Lower lobe of right lung (tissue), 2 donors: ENCODE results near the gene MDM2. TPM values are rescaled to one million over a fixed set of nuclear protein-coding genes. Genes with fewer than 3 reads are reported as not detected.
A peak's percentile ranks its signal among the peaks of the same experiment; 100 is the strongest.

Experiments used
- ATAC-seq, 2 donors: fragments of 200-7000 bp; cut with Tn5 transposase; one replicate each; pipeline ENCODE4 v1.9.1; 2020 to 2022; ENCODE audit warnings: mild to moderate bottlenecking in 2 of 2, moderate library complexity in 2 of 2
- DNase-seq: peaks from one replicate; pipeline ENCODE4 v3.0.0-alpha.2; 2020
- H3K27ac ChIP-seq: fragments of 200-600 bp; one replicate; pipeline ENCODE4 v1.8.0; 2022
- H3K27me3 ChIP-seq: fragments of 200-600 bp; one replicate; pipeline ENCODE4 v1.8.0; 2022; ENCODE audit warnings: low read depth
- H3K36me3 ChIP-seq: fragments of 200-600 bp; one replicate; pipeline ENCODE4 v1.8.0; 2022; ENCODE audit warnings: mild to moderate bottlenecking
- H3K4me1 ChIP-seq: fragments of 200-600 bp; one replicate; pipeline ENCODE4 v1.8.0; 2022
- H3K4me3 ChIP-seq: fragments of 200-600 bp; one replicate; pipeline ENCODE4 v1.8.0; 2022; ENCODE audit warnings: mild to moderate bottlenecking
- H3K9me3 ChIP-seq: fragments of 200-600 bp; one replicate; pipeline ENCODE4 v1.8.0; 2022
- intact Hi-C: fragments of 100-400 bp; cut with DNase I; formaldehyde crosslinking; loops from one replicate; pipeline ENCODE4 v1.11.0; 2022
- total RNA-seq: library from RNA; stranded (reverse); fragmentation: NEBNext Ultra II Directional; extraction: Animal tissue kit (Norgen Biotek cat#: 25700); gene quantifications from one replicate; pipeline ENCODE4 v1.2.1, GENCODE V29; 2021
- TF ChIP-seq, protein P1 (sequence below): fragments of 200-600 bp; IDR thresholded peaks from one replicate; pipeline ENCODE4 v1.8.0; 2022; ENCODE audit warnings: antibody characterized with exemption, mild to moderate bottlenecking
- donor health status: DM: no; HTN: yes; CAD: no; lungs with severe emphysema.

MDM2 gene
- total RNA-seq, 1 donor from 2014 or later = 136 TPM

DNA sequence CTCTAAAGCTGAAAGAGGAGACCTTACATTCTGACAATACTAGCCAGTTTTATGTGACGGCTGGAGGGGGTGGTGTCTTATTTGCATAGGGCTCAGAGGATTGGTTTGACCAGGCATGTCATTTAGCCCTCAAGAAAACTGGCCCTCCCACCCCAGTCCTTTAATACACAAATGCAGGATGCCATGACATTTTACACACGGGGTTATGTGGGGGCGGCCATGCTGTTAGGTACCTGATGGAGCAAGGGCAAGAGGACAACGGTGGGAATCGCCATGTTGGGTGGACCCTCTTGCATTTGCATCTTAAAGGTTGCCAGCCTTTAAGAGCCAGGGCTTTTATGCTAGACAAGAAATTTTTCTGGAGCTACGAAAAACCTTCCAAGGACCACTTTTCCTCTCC, 23.3 kb downstream of the MDM2 start:
- Histone ChIP-seq H3K27ac (no peak overlapping the region), H3K4me3 (no peak overlapping the region), H3K9me3 (no peaks in the 10 kb centered on the region), H3K4me1 (no peaks in the 10 kb centered on the region), H3K27me3 (no peaks in the 10 kb centered on the region), H3K36me3 (peaks cover 94% of the 10 kb centered on the region)
- TF ChIP-seq, protein P1, sequence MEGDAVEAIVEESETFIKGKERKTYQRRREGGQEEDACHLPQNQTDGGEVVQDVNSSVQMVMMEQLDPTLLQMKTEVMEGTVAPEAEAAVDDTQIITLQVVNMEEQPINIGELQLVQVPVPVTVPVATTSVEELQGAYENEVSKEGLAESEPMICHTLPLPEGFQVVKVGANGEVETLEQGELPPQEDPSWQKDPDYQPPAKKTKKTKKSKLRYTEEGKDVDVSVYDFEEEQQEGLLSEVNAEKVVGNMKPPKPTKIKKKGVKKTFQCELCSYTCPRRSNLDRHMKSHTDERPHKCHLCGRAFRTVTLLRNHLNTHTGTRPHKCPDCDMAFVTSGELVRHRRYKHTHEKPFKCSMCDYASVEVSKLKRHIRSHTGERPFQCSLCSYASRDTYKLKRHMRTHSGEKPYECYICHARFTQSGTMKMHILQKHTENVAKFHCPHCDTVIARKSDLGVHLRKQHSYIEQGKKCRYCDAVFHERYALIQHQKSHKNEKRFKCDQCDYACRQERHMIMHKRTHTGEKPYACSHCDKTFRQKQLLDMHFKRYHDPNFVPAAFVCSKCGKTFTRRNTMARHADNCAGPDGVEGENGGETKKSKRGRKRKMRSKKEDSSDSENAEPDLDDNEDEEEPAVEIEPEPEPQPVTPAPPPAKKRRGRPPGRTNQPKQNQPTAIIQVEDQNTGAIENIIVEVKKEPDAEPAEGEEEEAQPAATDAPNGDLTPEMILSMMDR = no peak
- no peak for DNase-seq
- intact Hi-C loops = no loop called here
- ATAC-seq = peak; percentile 38 to 40

DNA sequence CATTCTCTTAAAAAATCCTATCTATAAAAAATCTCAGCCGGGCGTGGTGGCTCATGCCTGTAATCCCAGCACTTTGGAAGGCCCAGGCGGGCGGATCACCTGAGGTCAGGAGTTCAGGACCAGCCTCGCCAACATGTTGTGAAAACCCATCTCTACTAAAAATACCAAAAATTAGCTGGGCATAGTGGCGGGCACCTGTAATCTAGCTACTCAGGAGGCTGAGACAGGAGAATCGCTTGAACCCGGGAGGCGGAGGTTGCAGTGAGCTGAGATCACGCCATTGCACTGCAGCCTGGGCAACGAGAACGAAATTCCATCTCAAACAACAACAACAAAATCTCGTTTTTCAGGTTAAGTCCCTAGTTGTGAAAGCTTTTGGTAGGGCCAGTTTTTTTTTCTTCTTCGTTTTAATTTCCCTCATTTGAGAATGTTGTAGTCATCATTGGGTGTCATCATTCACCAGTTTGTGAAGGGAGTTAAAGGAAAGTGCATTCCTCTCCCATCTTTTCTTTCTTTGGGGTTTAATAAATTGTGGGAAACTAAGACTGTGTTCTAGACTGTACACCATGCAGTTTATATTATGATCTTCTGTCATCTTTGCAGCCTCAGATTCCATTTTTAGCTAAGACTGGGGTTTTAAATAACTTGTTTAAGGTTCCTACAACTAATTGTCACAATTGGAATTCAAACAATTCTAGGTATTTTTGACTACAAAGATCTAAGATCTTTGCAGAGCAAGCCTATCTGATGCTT, 23.9 kb downstream of the MDM2 start:
- H3K4me3 ChIP-seq = no peak overlapping the region
- H3K27ac ChIP-seq = no peak overlapping the region
- ATAC-seq = no peak
- peaks cover 94% of the 10 kb centered on the region for H3K36me3 ChIP-seq
- H3K4me1 ChIP-seq = no peaks in the 10 kb centered on the region
- intact Hi-C loops = no loop called here
- no peaks in the 10 kb centered on the region for H3K27me3 ChIP-seq
- TF ChIP-seq, protein P1 = no peak
- DNase-seq = no peak
- H3K9me3 ChIP-seq = no peaks in the 10 kb centered on the region

DNA sequence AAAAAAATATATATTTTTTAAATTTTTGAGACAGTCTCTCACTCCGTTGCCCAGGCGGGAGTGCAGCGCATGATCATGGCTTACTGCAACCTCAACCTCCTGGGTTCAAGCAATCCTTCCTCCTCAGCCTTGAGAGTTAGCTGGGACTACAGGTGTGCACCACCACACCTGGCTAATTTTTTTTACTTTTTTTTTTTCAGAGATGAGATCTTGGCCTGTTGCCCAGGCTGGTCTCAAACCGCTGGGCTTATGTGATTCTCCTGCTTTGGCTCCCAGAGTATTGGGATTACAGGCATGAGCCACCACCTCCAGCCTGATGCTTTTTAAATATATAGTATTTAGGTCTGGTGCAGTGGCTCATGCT, 24.5 kb downstream of the MDM2 start:
- Histone ChIP-seq H3K27ac (no peak overlapping the region), H3K36me3 (peaks cover 94% of the 10 kb centered on the region), H3K27me3 (no peaks in the 10 kb centered on the region), H3K9me3 (no peaks in the 10 kb centered on the region), H3K4me3 (no peak overlapping the region), H3K4me1 (no peaks in the 10 kb centered on the region)
- ATAC-seq = no peak
- intact Hi-C loops = no loop called here
- TF ChIP-seq, protein P1 = no peak
- DNase-seq = no peak

DNA sequence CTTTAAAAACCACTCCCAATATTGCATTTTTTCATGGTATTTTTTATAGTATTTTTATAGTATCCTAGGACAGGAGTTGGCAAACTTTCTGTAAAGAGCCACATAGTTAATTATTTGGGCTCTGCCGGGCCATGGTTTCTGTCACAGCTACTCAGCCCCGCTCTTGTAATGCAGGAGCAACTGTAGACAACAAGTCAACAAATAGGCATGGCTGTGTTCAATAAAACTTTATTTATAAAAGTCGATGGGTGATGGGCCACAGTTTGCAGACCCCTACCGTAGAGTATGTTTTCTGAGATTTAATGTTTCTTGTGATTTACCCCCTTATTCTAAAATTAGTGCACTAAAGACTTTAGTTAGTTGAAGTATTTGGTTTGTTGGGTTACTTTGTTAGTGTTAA, 25.5 kb downstream of the MDM2 start:
- TF ChIP-seq, protein P1 = no peak
- Histone ChIP-seq H3K9me3 (no peaks in the 10 kb centered on the region), H3K4me1 (no peaks in the 10 kb centered on the region), H3K27ac (no peak overlapping the region), H3K4me3 (no peak overlapping the region), H3K36me3 (peaks cover 94% of the 10 kb centered on the region), H3K27me3 (no peaks in the 10 kb centered on the region)
- DNase-seq (no peak), ATAC-seq (no peak)
- intact Hi-C loops = no loop called here

DNA sequence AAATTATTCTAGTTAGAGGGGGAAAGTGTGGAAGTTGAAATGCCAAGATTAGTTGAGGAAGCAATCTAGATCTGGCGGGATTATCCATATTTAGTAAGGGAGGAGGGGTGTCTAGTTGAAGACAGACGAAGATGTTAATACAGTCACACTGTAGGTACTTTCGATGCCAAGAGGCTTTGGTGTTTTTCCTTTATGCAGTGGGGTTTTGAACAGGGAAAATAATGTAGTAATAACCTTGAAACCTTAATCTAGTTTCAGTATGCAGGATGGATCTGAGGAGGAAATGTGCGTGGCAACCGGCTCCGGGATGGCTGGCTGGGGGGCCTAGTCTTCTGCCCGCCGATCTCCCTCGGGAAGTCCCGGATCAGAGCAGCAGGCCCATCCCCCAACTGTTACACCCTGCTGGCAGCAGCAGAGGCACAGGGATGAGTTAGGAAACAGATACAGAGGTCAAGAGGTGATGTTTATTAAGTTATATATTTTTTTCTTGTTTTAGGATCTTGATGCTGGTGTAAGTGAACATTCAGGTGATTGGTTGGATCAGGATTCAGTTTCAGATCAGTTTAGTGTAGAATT, 27.4 kb downstream of the MDM2 start:
- H3K36me3 ChIP-seq = peaks cover 94% of the 10 kb centered on the region
- no peak overlapping the region for H3K4me3 ChIP-seq
- ATAC-seq (peak in 1 of 2 donors; percentile 22), DNase-seq (no peak)
- TF ChIP-seq, protein P1 = no peak
- no peaks in the 10 kb centered on the region for H3K4me1 ChIP-seq
- no peak overlapping the region for H3K27ac ChIP-seq
- no peaks in the 10 kb centered on the region for H3K27me3 ChIP-seq
- no peaks in the 10 kb centered on the region for H3K9me3 ChIP-seq
- intact Hi-C loops = no loop called here
